GM18951 (cell line): ENCODE measurements around the gene CD300C.

Experiments used
- POLR2A ChIP-seq: IDR thresholded peaks from 4 replicates; pipeline ENCODE4 v1.6.1; 2011; ENCODE audit warnings: mild to moderate bottlenecking; ENCODE audit not compliant: insufficient read length, insufficient read depth; ENCODE audit errors: extremely low read depth
- in situ Hi-C: fragments of 300-500 bp; cut with MboI; formaldehyde crosslinking; loops from one replicate; pipeline ENCODE4 v1.12.0; 2022; ENCODE audit warnings: low sequenced_read_pairs, mixed read lengths, inconsistent platforms; ENCODE audit not compliant: unreplicated experiment

CD300C gene

DNA sequence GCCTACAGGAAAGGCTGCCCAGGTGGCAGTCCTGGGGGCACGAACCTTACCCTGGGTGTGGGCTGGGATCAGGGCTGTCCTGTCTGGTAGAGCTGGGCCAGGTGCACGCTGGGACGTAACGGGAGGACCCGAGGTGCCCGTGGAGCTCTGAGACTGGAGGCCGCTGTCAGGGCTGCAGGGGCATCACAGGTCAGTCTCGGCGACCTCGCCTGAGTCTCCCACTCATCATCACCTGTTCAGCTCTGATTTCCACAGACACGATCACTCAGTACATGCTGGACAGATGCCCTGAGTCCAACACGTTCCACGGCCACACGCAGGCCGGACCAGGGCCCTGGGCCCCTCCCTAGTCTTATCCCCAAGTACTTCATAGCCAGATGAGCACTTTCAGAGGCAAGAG, 4.7 kb upstream of the CD300C start:
- no peak for TF ChIP-seq POLR2A

DNA sequence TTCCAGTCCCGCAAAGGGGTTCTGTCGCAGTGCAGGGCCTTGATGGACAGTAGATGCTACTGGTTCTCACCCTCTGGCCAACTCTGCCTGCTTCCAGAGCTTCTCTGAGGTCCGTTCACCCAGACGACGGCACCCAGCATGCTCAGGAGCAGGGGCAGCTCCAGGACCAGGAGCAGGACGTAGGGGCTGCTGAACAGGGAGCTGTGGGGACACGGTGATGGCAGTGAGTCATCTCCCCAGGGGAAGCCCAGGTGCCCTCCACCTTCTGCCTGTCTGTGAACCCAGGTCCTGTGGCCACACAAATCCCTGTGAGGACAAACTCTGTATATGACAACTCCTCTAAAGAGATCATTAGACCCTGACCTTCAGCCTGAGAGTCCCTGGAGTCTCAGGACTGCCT, 3.4 kb upstream of the CD300C start:
- no peak for TF ChIP-seq POLR2A
- in situ Hi-C loops = no loop called here

More for the DNA sequence above, 4.7 kb upstream of the CD300C start:
- in situ Hi-C loops = no loop called here

DNA sequence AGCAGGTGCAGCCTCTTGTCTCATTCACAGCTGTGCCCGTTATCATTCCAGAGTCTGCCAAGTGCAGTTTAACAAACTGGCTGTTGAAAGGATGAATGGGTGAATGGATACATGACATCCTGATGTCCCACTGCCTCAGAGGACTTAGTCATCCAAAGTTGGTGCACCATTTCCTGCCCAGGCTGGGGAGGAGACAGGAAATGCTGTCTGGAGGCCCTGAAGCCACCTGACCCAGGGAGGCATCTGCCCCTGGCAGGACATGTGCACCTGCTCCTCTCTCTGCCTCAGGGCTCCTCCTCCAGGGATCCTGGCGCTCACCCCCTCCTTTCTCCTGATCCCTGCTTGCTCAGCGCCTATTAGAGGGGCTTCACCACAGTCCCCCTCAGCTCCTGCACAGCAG, 1.8 kb upstream of the CD300C start:
- TF ChIP-seq POLR2A = no peak
- in situ Hi-C loops = no loop called here

DNA sequence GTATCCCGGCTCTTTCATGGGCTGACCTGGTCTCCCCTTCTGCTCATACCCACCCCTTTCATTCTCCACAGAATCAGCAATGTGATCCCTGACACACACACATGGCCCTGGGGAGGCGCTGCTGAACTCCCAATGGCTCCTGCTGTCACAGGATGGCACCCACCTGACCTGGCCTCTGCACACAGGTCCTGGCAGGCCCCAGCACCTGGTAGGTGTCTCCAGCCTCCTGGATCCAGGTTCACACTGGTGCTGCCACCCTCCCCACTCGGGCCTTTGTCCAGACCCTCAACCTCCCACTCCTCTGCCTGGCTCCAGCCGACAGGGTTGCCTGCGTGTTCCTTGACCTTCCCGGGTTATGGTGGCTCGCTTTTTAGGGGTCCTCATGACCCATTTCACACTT, 1.3 kb upstream of the CD300C start:
- TF ChIP-seq POLR2A = no peak
- in situ Hi-C loops = no loop called here

DNA sequence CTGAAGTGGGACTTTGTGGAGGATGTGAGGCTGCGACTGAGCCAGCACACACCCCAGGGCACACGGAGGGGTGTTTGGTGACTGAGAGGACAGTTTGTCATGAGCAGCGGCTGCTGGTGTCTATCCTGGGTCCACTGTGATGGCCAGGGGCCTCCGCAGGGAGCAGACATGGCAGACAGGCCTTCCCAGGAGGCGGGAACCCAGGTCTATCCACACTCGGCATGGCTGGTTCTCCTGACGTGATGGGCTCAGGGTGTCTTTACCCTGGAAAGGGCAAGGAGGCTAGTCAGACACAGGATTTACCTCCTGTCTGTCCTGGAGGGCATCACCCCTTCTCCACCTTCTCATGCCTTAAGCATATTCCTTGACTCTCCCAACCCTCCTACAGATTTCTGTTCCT, 671 bp upstream of the CD300C start:
- in situ Hi-C loops = no loop called here

DNA sequence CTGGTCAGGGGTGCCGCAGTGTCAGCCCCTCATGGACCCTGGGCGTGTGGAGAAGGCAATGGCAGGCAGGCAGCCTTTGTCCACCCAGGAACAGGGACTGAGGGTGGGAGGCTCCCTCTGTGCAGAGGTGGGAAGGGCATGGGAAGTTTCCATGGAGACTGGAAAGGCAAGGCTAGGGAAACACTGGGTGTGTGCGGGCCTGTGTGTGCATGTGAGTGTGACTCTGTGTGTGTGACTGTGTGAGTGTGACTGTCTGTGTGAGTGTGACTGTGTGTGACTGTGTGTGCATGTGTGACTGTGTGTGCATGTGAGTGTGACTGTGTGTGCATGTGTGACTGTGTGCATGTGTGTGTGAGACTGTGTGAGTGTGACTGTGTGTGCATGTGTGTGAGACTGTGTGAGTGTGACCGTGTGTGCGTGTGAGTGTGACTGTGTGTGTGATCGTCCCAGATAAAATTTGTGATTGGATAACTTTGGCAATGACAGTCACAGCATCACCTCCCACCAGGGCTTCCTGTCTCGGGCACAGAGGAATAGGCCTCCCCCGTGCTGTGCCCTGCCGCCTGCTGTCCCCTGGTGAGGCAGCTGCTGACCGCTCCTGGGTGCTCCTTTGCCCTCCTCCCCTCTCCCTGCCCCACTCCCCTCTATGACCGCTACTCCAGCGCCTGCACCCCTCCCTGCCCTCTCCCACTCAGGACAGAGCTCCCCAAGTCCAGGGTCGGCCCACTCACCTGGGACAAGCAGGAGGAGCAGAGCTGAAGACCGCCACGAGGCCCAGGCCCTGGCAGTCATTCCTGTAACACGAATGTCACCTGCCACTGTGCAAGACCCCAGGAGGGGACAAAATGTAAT, 698 bp downstream of the CD300C start:
- in situ Hi-C loops = no loop called here
- no peak for TF ChIP-seq POLR2A

More for the DNA sequence above, 671 bp upstream of the CD300C start:
- no peak for TF ChIP-seq POLR2A

DNA sequence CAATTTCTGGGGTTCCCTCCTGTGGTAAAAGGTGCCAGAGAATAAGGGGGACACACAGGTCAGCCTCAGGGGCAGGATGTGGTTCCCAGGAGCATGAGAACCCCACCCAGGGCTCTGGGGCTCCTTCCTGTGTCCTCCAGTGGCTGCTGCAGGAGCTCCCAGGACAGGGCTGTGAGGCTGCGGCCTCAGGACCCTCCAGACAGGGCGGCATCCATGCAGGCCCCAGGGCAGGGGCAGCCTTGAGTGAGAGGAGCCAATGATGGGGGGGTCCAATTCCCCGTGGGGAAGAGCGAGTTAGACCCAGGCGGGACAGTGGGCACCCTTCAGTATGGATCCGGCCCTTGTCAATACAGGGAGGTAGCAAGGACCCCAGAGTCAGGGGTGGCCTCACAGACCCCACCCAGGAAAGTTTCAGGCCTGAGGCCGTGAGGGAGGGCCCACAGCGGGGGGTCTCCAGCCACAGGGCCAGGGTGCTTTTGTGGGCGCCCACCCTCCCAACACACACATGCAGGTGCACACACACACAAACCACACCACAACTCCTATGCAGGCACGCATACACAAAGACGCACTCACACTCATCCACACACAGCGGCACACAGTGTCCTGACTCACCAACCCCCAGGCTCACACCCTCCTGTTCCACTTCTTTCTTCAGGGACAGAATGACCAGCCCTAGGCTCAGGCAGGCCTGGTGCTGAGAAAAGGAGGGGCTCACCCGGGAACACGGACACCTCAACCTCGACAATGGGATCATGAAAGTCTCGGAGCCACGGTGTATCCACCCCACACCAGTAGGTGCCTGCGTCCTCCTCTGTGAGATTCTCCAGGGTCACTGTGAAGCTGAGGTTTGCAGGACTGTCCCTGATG, 1.8 kb downstream of the CD300C start:
- no peak for TF ChIP-seq POLR2A
- in situ Hi-C loops = no loop called here

DNA sequence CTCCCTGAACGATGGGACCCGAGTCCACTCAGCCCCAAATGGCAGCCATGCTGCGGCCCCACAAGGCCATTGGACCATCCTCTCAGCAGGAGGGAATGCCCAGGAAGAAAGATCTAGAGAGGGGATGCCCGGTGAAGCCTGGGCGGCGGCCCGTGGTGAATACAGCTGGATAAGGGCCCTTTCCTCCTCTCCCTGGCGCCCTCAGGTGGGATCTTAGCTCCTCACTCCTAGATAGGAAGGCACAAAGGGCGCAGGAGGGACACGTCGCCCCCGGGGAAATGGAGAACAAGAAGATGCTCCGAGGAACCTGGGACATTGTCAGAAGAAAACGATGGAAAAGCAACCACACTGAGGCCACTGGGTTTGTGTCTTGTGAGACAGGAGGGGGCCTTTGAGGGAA, 2.5 kb downstream of the CD300C start:
- TF ChIP-seq POLR2A = no peak
- in situ Hi-C loops = no loop called here

DNA sequence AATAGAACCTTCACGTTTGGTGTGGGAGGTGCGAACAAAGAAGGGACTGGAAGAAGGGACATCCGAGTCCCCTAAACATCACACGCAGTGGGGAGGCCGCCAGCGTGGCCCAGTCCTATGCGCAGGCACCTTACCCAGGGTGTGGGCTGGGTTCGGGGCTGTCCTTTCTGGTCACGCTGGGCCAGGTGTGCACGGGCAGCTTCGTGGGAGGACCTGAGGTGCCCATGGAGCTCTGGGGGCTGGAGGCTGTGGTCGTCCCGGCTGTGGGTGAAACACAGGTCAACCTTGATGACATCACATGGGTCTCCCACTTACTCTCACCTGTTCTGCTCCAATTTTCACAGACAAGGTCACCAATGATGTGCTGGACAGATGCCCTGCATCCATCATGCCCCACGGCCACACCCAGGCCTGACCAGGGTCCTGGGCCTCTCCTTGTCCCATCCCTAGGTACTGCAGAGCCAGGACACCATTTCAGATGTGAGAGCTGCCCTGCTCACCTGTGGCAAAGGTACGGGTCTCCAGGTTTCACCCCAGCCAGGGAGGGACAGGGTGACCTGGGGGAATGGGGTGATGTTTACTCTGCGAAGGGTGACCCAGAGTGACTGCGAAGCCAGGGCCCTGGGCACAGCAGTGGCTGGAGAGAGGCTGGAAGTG, 3.1 kb downstream of the CD300C start:
- TF ChIP-seq POLR2A = no peak
- in situ Hi-C loops = no loop called here

DNA sequence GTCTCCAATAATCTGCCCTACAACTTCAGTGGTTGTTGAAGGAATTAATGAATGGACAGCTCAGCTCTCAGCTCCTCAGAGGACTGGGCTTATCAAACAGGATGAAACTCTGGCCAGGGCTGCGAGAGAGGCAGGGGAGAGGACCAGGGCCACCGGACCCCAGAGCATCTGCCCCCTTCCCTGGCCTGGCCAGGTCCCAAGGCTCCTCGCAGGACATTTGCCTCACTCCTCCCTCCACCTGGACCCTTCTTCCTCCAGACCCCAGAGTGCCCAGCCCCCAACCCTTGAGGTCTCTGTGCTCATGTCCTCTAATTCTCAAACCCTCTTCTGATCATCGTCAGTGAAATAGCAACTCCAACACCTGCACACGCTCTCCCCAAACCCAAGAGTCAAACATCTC, 3.7 kb downstream of the CD300C start:
- TF ChIP-seq POLR2A = no peak
- in situ Hi-C loops = no loop called here

DNA sequence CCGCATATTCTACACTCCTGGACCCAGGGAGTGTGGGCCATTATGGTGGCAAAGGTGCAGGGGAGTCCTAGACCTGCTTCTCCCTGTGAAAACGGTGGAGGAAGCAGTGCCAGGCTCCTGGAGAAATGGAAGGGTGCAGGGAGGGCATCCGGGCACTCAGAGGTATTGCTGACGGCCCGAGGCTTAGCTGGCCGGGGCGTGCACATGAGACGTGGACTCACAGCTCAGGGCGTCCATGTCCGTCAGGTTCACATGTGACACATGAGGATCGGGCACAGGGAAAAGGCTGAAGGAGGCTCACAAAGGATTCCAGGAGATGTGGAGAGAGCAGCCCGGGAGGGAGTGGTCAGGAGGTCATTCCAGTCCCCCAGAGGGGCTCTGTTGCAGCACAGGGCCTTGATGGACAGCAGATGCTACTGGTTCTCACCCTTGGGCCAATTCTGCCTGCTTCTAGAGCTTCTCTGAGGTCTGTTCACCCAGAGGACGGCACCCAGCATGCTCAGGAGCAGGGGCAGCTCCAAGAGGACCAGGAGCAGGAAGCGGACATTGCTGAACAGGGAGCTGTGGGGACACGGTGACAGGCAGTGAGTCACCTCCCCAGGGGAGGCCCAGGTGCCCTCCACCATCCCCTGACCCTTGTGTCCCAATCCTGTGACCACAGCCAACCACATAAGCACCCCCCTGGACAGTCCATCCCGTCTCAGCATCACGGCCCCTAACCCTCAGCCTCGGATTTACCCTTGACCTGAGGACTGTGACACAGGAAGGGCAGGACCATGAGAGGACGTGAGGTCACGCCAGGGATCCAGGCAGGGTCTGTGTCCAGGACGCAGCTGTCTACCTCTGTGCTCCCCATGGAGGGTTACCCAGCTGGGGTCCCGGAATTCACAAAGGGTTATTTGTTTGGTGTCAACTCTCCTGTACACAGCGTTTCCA, 4.5 kb downstream of the CD300C start:
- TF ChIP-seq POLR2A = no peak
- in situ Hi-C loops = no loop called here

DNA sequence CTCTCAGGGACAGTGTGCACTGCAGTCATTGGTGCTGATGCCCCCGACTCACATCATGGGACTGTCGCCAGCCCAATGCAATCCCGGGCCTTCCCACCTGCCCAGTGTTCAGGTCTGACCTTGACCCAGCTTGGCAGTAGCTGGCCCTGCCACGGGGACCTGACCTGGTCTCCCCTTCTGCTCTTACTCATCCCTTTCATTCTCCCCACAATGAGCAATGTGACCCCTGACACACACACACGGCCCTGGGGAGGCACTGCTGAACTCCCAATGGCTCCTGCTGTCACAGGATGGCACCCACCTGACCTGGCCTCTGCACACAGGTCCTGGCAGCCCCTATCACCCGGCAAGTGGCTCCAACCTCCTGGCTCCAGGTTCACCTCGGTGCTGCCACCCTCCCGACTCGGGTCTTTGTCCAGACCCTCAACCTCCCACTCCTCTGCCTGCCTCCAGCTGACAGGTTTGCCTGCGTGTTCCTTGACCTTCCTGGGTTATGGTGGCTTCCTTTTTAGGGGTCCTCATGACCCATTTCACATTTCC, 6.6 kb downstream of the CD300C start:
- in situ Hi-C loops = no loop called here
- TF ChIP-seq POLR2A = no peak
